GM12872 (cell line): ENCODE measurements around the gene CISTR.

Experiments used
- TF ChIP-seq, protein P1 (sequence below): IDR thresholded peaks from 3 replicates; pipeline ENCODE4 v1.5.1; 2011; ENCODE audit warnings: low read depth, mild to moderate bottlenecking, low read length, moderate library complexity; ENCODE audit not compliant: insufficient read depth

CISTR gene

DNA sequence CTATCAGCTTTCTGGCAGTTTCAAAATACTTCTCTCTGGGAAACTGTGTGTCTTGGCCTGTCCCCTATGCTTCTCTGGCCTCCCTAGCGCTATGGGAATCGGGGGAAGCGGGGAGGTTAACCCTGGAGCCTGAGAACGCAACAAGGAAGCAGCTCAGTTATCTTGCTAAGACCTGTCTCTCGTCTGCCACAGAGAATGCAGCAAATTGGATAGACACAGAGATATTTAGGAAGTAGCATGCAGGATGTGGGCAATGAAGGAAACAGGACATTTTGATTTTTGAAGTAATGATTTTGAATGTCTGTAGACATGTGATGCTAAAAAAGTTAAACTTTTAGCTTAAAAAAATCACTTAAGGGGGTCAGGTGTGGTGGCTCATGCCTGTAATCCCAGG is 18.0 kb downstream of the CISTR start:
- TF ChIP-seq, protein P1, sequence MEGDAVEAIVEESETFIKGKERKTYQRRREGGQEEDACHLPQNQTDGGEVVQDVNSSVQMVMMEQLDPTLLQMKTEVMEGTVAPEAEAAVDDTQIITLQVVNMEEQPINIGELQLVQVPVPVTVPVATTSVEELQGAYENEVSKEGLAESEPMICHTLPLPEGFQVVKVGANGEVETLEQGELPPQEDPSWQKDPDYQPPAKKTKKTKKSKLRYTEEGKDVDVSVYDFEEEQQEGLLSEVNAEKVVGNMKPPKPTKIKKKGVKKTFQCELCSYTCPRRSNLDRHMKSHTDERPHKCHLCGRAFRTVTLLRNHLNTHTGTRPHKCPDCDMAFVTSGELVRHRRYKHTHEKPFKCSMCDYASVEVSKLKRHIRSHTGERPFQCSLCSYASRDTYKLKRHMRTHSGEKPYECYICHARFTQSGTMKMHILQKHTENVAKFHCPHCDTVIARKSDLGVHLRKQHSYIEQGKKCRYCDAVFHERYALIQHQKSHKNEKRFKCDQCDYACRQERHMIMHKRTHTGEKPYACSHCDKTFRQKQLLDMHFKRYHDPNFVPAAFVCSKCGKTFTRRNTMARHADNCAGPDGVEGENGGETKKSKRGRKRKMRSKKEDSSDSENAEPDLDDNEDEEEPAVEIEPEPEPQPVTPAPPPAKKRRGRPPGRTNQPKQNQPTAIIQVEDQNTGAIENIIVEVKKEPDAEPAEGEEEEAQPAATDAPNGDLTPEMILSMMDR: no peak

GRCh38 chr12:53733051-53733806 is 18.6 kb downstream of the CISTR start:
- TF ChIP-seq, protein P1: no peak

GRCh38 chr12:53729644-53730043 is 22.1 kb downstream of the CISTR start:
- TF ChIP-seq, protein P1: no peak

DNA sequence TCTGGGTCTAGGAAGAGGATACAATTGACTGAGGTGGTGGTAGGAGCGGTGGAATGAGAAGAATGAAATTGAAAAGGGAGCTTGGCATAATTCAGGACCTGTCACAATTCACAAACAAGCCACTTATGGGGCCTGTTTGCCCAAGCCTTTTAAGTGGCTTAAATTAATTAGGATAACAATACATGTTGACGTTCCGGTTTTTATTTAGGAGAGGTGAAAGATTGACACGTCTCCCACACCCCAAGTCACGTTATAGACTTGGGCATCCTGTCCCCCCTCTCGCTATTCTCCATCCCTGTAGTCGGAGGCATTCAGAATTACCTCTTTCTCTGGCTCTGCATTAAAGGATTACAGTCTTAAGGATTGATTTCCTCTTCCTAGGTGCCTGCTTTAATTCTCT is 23.6 kb downstream of the CISTR start:
- TF ChIP-seq, protein P1: no peak

DNA sequence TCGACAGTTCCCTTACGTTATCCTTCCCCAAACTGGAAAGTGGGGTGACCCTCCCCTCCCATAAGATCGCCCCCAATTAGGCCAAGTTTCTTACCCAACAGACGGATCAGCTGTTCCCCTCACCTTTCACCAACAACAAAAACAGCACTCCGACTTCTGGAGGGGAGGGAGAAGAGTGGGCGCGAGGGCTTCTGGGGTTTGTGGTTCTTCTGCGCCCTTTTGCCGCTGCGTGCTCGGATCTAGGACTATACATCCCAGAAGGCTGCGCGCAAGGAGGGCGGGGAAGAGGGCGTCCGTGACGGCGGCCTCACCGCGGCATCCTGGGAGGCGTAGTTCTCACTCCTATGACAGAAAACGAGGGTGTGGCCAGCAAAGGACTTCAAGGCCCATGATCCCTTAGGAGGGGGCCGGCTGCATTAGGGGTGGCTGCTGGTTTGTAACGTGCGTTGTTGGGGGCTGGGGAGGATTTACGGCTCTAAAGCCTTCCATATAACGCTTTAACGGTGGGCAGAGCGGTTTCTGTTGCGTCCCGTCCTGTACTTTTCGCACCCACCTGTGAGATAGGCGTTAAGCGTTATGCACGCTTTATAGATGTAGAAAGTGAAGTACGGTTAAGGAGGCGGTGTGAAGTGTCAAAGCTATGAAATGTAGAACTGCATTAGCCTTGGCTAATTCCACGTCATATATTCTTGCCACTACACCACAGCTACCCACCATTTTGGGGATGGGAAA is 24.3 kb downstream of the CISTR start, which contains the start of gene CALCOCO1:
CALCOCO1 (minus strand) TSS at position 143 of the 732 bp plus-strand sequence. CDS start 2,210 bp downstream, outside the sequence.
- TF ChIP-seq, protein P1: no peak

DNA sequence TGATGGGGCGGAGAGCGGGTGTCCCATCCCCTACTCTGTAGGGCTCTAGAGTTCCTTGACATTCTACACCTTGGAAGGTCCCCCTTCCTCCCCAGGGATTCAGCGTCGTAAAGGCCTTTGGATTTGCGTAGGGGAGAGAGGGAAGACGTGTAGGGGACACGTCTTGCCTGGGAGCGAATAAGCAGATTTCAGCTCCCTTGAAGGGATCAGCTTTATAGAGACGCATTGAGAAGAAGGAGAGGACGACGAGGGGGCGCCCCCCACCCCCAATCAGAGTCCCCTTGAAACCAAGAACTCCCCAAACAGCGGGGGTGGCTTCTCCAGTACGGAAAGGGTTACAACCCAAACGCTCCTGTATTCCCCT is 24.9 kb downstream of the CISTR start:
- TF ChIP-seq, protein P1: no peak

GRCh38 chr12:53726341-53726740 is 25.4 kb downstream of the CISTR start:
- TF ChIP-seq, protein P1: no peak
